HG03045 (cell line): ENCODE data around the gene DOK6.

Experiments used
- ATAC-seq: cut with Tn5 transposase; IDR thresholded peaks from one replicate; pipeline ENCODE4 v1.9.1; 2021; ENCODE audit warnings: mild to moderate bottlenecking, moderate library complexity; ENCODE audit not compliant: unreplicated experiment

The DOK6 gene

DNA sequence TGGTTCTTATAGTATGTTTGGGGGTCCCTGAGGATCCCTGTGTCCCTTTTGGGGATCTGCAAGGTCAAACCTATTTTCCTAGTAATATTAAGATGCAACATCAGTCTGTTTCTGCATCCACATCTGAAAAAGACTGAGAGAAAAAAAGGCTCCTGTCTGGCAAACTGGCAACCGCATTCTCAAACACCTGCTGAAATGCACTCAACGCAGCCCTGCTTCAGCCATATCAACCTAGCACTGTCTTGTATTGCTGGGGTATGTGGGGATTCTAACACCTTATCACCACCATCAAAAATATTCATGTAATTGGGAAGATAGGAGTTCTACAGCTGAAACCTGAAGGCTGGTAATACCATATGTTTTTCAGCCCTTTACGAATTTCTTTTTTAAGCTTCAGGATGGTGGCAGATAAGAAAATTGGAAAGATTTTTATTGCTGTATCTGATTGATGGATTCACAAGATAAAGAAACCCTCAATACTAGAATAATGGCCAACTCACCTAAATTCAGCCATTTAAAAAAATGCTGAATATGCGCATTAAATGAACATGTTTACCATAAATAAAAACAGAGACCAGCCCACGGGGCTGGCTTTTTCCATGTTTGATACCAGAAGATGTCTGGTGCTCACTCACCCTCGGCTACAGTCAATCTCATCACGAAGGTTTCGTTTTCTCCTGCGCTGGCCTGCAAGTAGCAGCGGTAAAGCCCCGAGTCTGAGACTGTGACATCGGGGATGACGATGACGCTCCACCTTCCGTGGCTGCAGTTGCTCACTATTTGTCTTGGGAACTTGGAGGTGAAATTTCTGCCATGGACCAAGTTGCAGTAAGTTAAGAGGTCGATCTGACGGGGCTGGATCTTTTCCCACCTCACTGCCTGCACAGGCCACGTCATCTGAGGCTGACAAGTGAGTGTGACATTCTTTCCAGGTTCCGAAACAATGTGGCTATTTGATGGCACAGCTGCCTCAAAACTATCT is 494.7 kb downstream of the DOK6 start:
- ATAC-seq, result no peak

DNA sequence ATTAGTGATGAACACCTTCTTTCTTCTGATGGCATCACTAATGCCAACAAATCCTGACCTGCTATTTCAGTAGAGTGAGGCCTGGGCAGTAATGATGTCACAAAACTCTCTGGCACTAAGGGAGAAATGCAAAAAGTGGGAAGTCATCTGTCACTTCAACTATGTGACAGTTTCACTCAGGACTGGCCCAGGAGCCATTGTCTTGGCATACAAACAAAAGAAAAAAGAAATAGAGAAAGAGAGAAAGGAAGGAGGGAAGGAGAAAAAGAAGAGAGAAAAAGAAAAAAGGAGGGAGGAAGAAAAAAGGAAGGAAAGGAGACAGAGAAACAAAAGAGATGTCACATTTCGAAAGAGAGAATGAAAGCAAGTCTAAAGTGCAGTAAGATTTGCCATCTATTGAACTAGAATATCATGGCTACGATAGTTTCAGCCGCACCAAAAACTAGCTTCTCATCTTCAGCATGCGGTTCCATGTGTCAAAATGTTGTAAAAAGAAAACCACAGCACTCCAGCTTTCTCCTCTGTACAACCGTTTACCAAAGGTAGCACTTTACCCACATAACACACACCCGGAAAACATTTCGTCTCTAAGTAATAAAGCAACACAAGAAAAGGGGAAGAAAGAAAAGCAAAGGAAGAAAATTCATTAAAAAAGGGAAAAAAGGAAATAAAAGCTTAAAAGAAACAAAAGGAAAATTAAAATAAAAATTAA is 496.9 kb downstream of the DOK6 start:
- ATAC-seq, result peak; percentile 45

DNA sequence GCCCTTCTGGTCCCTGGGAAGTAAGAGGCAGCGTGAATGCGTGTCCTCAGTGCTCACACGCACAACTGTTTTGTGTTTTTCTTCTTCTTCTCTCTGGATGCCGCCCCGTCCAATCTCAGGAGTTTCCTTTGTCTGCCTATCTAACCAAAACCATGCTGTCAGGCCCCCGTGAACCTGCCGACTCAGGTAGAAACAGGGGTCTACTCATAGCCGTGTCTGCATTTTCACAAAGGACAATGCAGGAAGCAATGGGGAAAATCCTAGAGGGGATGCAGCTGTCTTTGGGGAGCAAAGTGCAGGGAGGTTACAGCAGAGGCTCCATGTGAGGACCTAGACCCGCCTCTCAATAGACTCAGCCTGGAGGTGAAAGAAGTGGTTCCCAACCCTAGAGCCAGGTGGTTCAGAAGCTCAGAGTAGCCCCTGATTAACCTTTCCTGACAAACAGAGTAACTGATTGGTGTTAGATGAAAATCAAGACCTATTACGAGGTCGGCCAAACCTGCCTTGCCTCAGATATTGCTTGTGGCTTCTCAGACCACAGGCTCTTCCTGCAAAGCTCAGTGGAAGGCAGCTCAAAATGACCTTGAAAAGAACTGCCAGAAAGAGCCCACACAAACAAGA is 497.7 kb downstream of the DOK6 start:
- ATAC-seq, result peak; percentile 24
